Measurements from ENCODE around the gene MON2.

GRCh38 chr12:62643486-62643885, 176.9 kb downstream of the MON2 start:
- no peak for TF ChIP-seq CTCF (IDR thresholded peaks at IDR 0.05)
- no peak for TF ChIP-seq POLR2A (IDR thresholded peaks at IDR 0.05)
- no peak for TF ChIP-seq POLR2AphosphoS5 (IDR thresholded peaks at IDR 0.05)
